Colonic mucosa (tissue), 4 donors: ENCODE measurements around the gene WDFY4. TPM values are rescaled to one million over a fixed set of nuclear protein-coding genes. Genes with fewer than 3 reads are reported as not detected.

Experiments used
- DNase-seq: peaks from one replicate; pipeline ENCODE4 v3.0.0-alpha.2; 2020
- H3K27ac ChIP-seq: fragments of 200-600 bp; one replicate; pipeline ENCODE4 v1.8.0; 2021
- H3K27me3 ChIP-seq: fragments of 200-600 bp; one replicate; pipeline ENCODE4 v1.8.0; 2021
- H3K36me3 ChIP-seq: fragments of 200-600 bp; one replicate; pipeline ENCODE4 v1.8.0; 2021
- H3K4me1 ChIP-seq: fragments of 200-600 bp; one replicate; pipeline ENCODE4 v1.8.0; 2021; ENCODE audit warnings: mild to moderate bottlenecking
- H3K4me3 ChIP-seq: fragments of 200-600 bp; one replicate; pipeline ENCODE4 v1.8.0; 2021
- H3K9ac ChIP-seq, 2 donors: one replicate each; pipeline ENCODE4 v1.7.0; 2013; ENCODE audit warnings: control low read depth in 2 of 2, low read depth in 2 of 2, low read length in 2 of 2
- H3K9me3 ChIP-seq: fragments of 200-600 bp; one replicate; pipeline ENCODE4 v1.8.0; 2021
- CTCF ChIP-seq: fragments of 200-600 bp; IDR thresholded peaks from one replicate; pipeline ENCODE4 v1.8.0; 2022; ENCODE audit warnings: antibody characterized with exemption, mild to moderate bottlenecking
- intact Hi-C: fragments of 100-400 bp; cut with DNase I; formaldehyde crosslinking; loops from one replicate; pipeline ENCODE4 v1.14.1; 2022
- total RNA-seq, 2 donors: library from RNA; stranded (reverse); fragmentation: NEBNext Ultra II Directional in 1 of 2; extraction: Animal tissue kit (Norgen Biotek cat#: 25700) in 1 of 2; gene quantifications; one replicate each; pipeline ENCODE4 v1.2.1, GENCODE V29; 2021
- donor health status: healthy.
- donor health status: DM: no; HTN: no; CAD: no.
- donor health status: DM: no; HTN: no; CAD: no.

The WDFY4 gene
- total RNA-seq, 2 donors from 2014 or later, result 1.5 to 1.6 TPM

- Histone ChIP-seq H3K27me3 (no peaks in the 10 kb centered on the region), H3K27ac (no peak overlapping the region), H3K4me3 (no peak overlapping the region), H3K4me1 (no peaks in the 10 kb centered on the region), H3K9me3 (no peaks in the 10 kb centered on the region), H3K9ac (no peak overlapping the region), H3K36me3 (no peaks in the 10 kb centered on the region)
- intact Hi-C loops, result no loop called here
- TF ChIP-seq CTCF, result no peak
- DNase-seq, result no peak
Measured at GRCh38 chr10:48760983-48761382, 76.3 kb downstream of the WDFY4 start.

GRCh38 chr10:48762064-48763042 is 77.7 kb downstream of the WDFY4 start:
- no peaks in the 10 kb centered on the region for H3K9me3 ChIP-seq
- intact Hi-C loops, result no loop called here
- no peak for DNase-seq
- no peak overlapping the region for H3K9ac ChIP-seq
- no peaks in the 10 kb centered on the region for H3K27me3 ChIP-seq
- TF ChIP-seq CTCF, result no peak
- H3K36me3 ChIP-seq, result no peaks in the 10 kb centered on the region
- H3K4me3 ChIP-seq, result no peak overlapping the region
- no peaks in the 10 kb centered on the region for H3K4me1 ChIP-seq
- no peak overlapping the region for H3K27ac ChIP-seq

GRCh38 chr10:48763403-48763965 is 78.8 kb downstream of the WDFY4 start:
- Histone ChIP-seq H3K4me1 (no peaks in the 10 kb centered on the region), H3K9me3 (no peaks in the 10 kb centered on the region), H3K36me3 (no peaks in the 10 kb centered on the region), H3K27me3 (no peaks in the 10 kb centered on the region), H3K9ac (no peak overlapping the region), H3K27ac (no peak overlapping the region), H3K4me3 (no peak overlapping the region)
- intact Hi-C loops, result no loop called here
- no peak for DNase-seq
- no peak for TF ChIP-seq CTCF

- intact Hi-C loops, result no loop called here
- no peak for TF ChIP-seq CTCF
- no peaks in the 10 kb centered on the region for H3K36me3 ChIP-seq
- H3K27me3 ChIP-seq, result no peaks in the 10 kb centered on the region
- no peak overlapping the region for H3K27ac ChIP-seq
- no peak overlapping the region for H3K4me3 ChIP-seq
- no peak for DNase-seq
- no peak overlapping the region for H3K9ac ChIP-seq
- H3K4me1 ChIP-seq, result no peaks in the 10 kb centered on the region
- no peaks in the 10 kb centered on the region for H3K9me3 ChIP-seq
Measured at GRCh38 chr10:48764486-48764885, 79.8 kb downstream of the WDFY4 start.

GRCh38 chr10:48765039-48765438 is 80.4 kb downstream of the WDFY4 start:
- no peak for TF ChIP-seq CTCF
- H3K27ac ChIP-seq, result no peak overlapping the region
- no peak for DNase-seq
- H3K4me1 ChIP-seq, result no peaks in the 10 kb centered on the region
- no peaks in the 10 kb centered on the region for H3K9me3 ChIP-seq
- H3K27me3 ChIP-seq, result no peaks in the 10 kb centered on the region
- no peaks in the 10 kb centered on the region for H3K36me3 ChIP-seq
- intact Hi-C loops, result no loop called here
- H3K9ac ChIP-seq, result no peak overlapping the region
- no peak overlapping the region for H3K4me3 ChIP-seq
